ENCODE data around the gene MBD3.
A peak's percentile ranks its signal among the peaks of the same experiment; 100 is the strongest.
"Not testable (repeated sequence)": the region's sequence is repeated elsewhere in the genome, so short reads cannot be mapped to it uniquely, and the experiment has no call there.

MBD3 gene

GRCh38 chr19:1568320-1569019 lies 24.2 kb downstream of the MBD3 start, which contains the start of gene MEX3D:
Gene MEX3D, minus strand, starts transcription at chr19:1568325. Its CDS starts 267 bp downstream, at chr19:1568058.
- DNase-seq, result peak; percentile 67

GRCh38 chr19:1567848-1568227 lies 24.8 kb downstream of the MBD3 start:
- DNase-seq, result no peak

GRCh38 chr19:1567116-1567847 lies 25.4 kb downstream of the MBD3 start:
- DNase-seq, result no peak

GRCh38 chr19:1566392-1567115 lies 26.1 kb downstream of the MBD3 start:
- no peak for DNase-seq

- DNase-seq, result no peak
These were observed 29.4 kb downstream of the MBD3 start for GRCh38 chr19:1563251-1563650.

GRCh38 chr19:1561236-1561842 lies 31.3 kb downstream of the MBD3 start:
- no peak for DNase-seq

GRCh38 chr19:1560286-1560882 lies 32.3 kb downstream of the MBD3 start:
- DNase-seq, result no peak

- no peak for DNase-seq
These were observed 34.1 kb downstream of the MBD3 start for GRCh38 chr19:1558552-1558951.

GRCh38 chr19:1556390-1557070 lies 36.1 kb downstream of the MBD3 start:
- no peak for DNase-seq

GRCh38 chr19:1555487-1556389 lies 36.9 kb downstream of the MBD3 start:
- no peak for DNase-seq

GRCh38 chr19:1554968-1555367 lies 37.7 kb downstream of the MBD3 start:
- DNase-seq, result no peak

GRCh38 chr19:1553415-1553814 lies 39.2 kb downstream of the MBD3 start:
- no peak for DNase-seq

GRCh38 chr19:1551068-1552040 lies 41.3 kb downstream of the MBD3 start:
- no peak for DNase-seq

GRCh38 chr19:1549332-1549945 lies 43.2 kb downstream of the MBD3 start:
- no peak for DNase-seq

- DNase-seq, result no peak
These were observed 52.2 kb downstream of the MBD3 start for GRCh38 chr19:1540365-1540925.

- not testable (repeated sequence) for DNase-seq
These were observed 52.9 kb downstream of the MBD3 start for GRCh38 chr19:1539749-1540148.

- no peak for DNase-seq
These were observed 53.7 kb downstream of the MBD3 start for GRCh38 chr19:1538978-1539377.

- not testable (repeated sequence) for DNase-seq
These were observed 57.0 kb downstream of the MBD3 start for GRCh38 chr19:1535699-1536098.

GRCh38 chr19:1534972-1535371 lies 57.7 kb downstream of the MBD3 start:
- no peak for DNase-seq

Data from hematopoietic multipotent progenitor cell treated with erythropoietin and hydrocortisone succinate and interleukin-3 and kit ligand, for 8 days (in vitro differentiated cells).